Measurements from ENCODE around the gene PLEKHF1. TPM values are rescaled to one million over a fixed set of nuclear protein-coding genes. Genes with fewer than 3 reads are reported as not detected.
"Not testable (repeated sequence)": the region's sequence is repeated elsewhere in the genome, so short reads cannot be mapped to it uniquely, and the experiment has no call there.

Gene PLEKHF1
- total RNA-seq, 2 experiments from 2014 or later: 20.7 to 21.0 TPM

DNA sequence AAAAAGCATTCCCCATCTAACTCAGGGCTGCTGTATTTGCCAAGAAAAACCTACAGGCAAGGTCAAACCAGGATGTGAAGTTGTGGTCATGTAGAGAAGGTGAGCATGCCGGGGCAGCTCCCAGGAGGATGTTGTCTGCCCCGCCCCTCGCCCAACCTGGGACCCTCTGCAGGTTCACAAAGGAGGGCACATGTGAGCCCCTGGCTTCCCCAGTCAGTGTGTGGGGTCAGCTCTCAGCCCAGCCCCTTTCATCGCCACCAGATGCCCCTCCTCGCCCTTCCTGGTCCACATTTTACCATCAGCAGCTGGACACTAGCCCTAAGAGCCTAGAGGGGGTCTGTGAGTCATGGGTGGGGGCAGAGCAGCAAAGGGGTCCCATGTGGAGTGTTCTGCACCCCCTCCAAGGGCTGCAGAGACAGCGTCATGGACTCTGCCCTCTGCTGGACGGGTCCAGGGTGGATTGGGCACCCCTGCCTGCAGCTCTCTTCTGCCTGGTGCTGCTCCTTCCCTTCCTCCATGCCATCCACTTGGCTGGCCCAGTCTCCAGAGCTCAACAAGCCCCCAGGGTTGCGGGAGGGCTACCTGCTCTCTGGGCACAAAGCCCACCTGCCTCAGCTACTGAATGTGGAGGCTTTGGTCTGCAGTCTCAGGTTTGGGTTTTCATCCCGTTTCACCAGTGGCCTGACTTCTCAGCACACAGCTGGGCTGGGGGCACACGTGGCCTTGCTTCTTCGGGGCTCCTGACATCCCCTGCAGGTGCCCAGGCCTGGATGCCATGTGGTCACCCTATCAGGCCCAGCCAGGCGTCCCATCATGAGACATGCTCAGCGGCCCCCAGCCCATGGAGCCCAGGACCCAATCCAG lies 3.7 kb downstream of the PLEKHF1 start:
- Mint-ChIP-seq H3K36me3 (ENCODE audit: low read depth) (peaks cover 47% of the 10 kb centered on the region), H3K4me1 (ENCODE audit: low read depth) (peaks cover 80% of the 10 kb centered on the region), H3K9me3 (no peaks in the 10 kb centered on the region), H3K4me3 (peak overlapping the region; percentile 97), H3K27me3 (ENCODE audit: low read depth) (no peaks in the 10 kb centered on the region), H3K27ac (peak overlapping the region; percentile 96)
- intact Hi-C loops (cut with micrococcal nuclease): loop anchor here (1.0 to 10.0 kb wide), 4 partner anchors 59 to 1874 kb away; partner anchors contain the start of gene UQCRFS1
- no peak for DNase-seq
- CTCF ChIA-PET: interaction anchor here (0.9 to 10.1 kb wide), 10 partner anchors 9 to 60 kb away, joined by 3 to 102 read pairs (median 8); partner anchors contain the start of genes C19orf12 and POP4

DNA sequence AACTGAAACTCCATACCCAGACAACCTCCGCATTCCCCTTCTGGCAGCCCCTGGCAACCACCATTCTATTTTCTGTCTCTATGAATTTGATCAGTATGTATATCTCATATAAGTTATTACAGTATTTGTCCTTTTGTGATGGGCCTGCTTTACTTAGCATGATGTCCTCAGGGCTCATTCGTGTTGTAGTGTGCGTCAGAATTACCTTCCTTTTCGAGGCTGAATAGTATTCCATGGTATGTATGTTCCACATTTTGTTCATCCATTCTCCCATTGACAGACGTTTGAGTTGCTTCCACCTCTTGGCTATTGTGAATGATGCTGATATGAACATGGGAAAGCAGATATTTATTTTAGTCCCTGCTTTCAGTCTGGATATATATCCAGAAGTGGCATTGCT lies 5.0 kb downstream of the PLEKHF1 start:
- intact Hi-C loops (cut with micrococcal nuclease): loop anchor here (2.0 to 5.0 kb wide), 2 partner anchors 47 to 272 kb away; partner anchors contain the start of gene URI1
- no peaks in the 10 kb centered on the region for H3K27me3 Mint-ChIP-seq (ENCODE audit: low read depth)
- DNase-seq: no peak
- CTCF ChIA-PET: no interaction called here
- H3K36me3 Mint-ChIP-seq (ENCODE audit: low read depth): peaks cover 51% of the 10 kb centered on the region
- no peak overlapping the region for H3K4me3 Mint-ChIP-seq
- peak overlapping the region; percentile 96 for H3K27ac Mint-ChIP-seq
- no peaks in the 10 kb centered on the region for H3K9me3 Mint-ChIP-seq
- peaks cover 79% of the 10 kb centered on the region for H3K4me1 Mint-ChIP-seq (ENCODE audit: low read depth)

DNA sequence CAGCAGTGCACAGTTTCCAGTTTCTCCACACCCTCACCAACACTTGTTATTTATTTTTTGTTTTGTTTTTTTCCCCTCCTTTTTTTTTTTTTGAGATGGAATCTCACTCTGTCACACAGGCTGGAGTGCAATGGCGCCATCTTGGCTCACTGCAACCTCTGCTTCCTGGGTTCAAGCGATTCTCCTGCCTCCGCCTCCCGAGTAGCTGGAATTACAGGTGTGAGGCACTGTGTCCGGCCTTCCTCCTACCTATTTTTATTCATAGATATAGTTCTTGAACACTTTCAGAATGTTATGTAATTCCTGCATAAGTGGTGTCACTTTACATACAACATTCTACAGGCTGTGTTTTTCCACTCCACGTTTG lies 5.7 kb downstream of the PLEKHF1 start:
- Mint-ChIP-seq H3K4me3 (peak overlapping the region; percentile 69), H3K4me1 (ENCODE audit: low read depth) (peaks cover 87% of the 10 kb centered on the region), H3K36me3 (ENCODE audit: low read depth) (peaks cover 57% of the 10 kb centered on the region), H3K27ac (peak overlapping the region; percentile 96)
- DNase-seq; H3K27me3 Mint-ChIP-seq (ENCODE audit: low read depth); H3K9me3 Mint-ChIP-seq: not testable (repeated sequence)
- intact Hi-C loops (cut with micrococcal nuclease): loop anchor here (1.0 to 5.0 kb wide), 4 partner anchors 9 to 271 kb away; partner anchors contain the start of gene URI1
- CTCF ChIA-PET: interaction anchor here (1.0 to 3.9 kb wide), 7 partner anchors 10 to 64 kb away, joined by 3 to 34 read pairs (median 10); partner anchors contain the start of gene C19orf12

DNA sequence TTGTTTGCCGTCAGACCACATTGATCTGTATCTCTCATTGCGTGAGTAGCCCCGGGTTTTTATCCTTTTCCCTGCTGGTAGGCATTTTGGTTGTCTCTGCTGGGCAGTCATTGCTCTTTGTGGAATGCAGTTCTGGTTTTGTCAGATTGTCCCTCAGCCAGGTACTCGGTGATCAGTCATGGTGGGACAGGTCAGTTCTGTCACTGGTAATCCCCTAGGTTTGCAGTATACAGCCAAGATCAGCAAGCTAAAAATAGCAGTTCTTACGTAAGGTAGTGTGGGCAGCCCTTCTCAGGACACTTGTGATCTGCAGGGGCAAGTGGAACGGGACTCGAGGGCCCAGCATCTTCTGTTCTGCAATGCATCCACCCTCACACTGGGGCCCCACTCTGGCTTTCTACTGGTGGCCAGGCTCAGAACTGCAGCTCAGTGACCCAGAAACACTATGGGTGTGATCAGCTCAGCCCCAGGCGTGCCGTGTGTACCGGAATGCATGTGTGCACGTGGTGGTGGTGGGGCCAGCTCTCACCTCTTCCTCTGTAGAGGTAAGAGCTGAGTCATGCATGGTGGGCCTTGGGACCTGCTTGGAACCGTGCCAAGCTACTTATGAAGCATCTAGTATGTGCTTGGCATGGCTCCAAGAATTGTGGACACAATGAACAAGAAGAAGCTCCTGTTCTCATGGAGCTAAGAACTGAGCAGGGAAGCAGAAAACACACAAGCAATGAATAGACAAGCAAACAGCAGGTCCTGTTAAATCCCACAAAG lies 6.3 kb downstream of the PLEKHF1 start:
- peak overlapping the region; percentile 96 for H3K27ac Mint-ChIP-seq
- H3K36me3 Mint-ChIP-seq (ENCODE audit: low read depth): peaks cover 56% of the 10 kb centered on the region
- intact Hi-C loops (cut with micrococcal nuclease): loop anchor here (1.0 to 5.0 kb wide), 6 partner anchors 9 to 271 kb away; partner anchors contain the start of genes C19orf12 and URI1
- H3K4me1 Mint-ChIP-seq (ENCODE audit: low read depth): peaks cover 91% of the 10 kb centered on the region
- H3K4me3 Mint-ChIP-seq: peak overlapping the region; percentile 69
- H3K9me3 Mint-ChIP-seq: no peaks in the 10 kb centered on the region
- CTCF ChIA-PET: interaction anchor here (0.6 to 3.9 kb wide), 11 partner anchors 9 to 65 kb away, joined by 3 to 34 read pairs (median 7); partner anchors contain the start of gene C19orf12
- no peaks in the 10 kb centered on the region for H3K27me3 Mint-ChIP-seq (ENCODE audit: low read depth)
- DNase-seq: peak; percentile 96

DNA sequence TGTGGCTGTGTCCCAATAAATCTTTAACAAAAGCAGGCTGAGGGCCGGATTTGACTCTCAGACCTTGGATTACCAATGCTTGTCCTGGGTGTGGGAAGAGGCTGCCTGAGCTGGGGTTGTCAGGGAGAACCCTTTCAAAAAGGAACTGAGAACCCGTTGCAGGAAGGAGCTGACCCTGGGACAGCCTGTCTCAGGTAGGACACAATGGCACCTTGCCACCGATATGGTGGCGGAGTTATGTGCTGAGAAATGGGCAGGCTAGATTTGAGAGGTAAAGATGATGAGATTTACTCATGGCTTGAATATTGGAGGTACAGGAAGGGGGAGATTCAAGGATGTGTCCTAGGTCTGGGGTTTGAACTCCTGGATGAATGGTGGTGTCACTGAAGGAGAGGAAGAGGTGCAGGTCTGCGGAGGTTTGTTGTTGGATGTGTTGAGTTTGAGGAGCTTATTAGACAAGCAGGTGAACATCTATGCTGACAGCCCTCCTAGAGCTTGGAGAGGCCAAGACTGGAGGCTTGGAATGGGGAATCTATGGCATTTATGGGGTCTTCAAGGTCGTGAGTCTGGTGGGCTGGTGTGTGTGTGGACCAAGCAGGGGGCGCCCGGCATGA lies 7.2 kb downstream of the PLEKHF1 start:
- peak overlapping the region; percentile 96 for H3K27ac Mint-ChIP-seq
- H3K9me3 Mint-ChIP-seq: no peaks in the 10 kb centered on the region
- peaks cover 93% of the 10 kb centered on the region for H3K4me1 Mint-ChIP-seq (ENCODE audit: low read depth)
- H3K27me3 Mint-ChIP-seq (ENCODE audit: low read depth): no peaks in the 10 kb centered on the region
- peak overlapping the region; percentile 69 for H3K4me3 Mint-ChIP-seq
- intact Hi-C loops (cut with micrococcal nuclease): loop anchor here (1.0 to 5.0 kb wide), 3 partner anchors 43 to 270 kb away; partner anchors contain the start of genes C19orf12 and URI1
- peak; percentile 36 for DNase-seq
- CTCF ChIA-PET: interaction anchor here (0.9 to 3.9 kb wide), 13 partner anchors 8 to 96 kb away, joined by 3 to 34 read pairs (median 7); partner anchors contain the start of gene C19orf12
- H3K36me3 Mint-ChIP-seq (ENCODE audit: low read depth): peaks cover 48% of the 10 kb centered on the region

DNA sequence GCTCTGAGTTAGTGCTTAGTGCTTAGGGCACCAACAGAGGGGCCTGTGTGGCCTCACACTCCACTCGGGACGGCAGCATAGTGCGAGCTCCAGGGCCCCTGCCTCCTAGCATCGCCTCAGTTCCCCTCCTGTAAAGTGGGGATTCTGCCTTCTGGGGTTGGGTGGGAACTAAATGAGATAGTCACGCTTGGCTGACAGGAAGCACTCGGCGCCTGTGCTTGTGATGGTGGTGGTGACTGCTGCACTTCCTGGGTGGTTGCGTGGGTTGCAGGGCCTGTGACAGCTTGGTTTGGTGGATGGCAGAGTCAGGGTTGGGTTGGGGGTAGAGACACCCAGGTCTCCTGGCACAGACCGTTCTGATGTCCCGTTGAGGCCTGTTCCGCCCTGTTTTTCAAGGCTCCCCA lies 7.7 kb downstream of the PLEKHF1 start:
- Mint-ChIP-seq H3K27ac (peak overlapping the region; percentile 96), H3K4me3 (peak overlapping the region; percentile 69), H3K4me1 (ENCODE audit: low read depth) (peaks cover 92% of the 10 kb centered on the region), H3K36me3 (ENCODE audit: low read depth) (peaks cover 44% of the 10 kb centered on the region), H3K9me3 (no peaks in the 10 kb centered on the region), H3K27me3 (ENCODE audit: low read depth) (no peaks in the 10 kb centered on the region)
- DNase-seq: peak; percentile 93
- CTCF ChIA-PET: interaction anchor here (0.6 to 3.9 kb wide), 9 partner anchors 10 to 409 kb away, joined by 3 to 34 read pairs (median 6); no protein-coding TSS in a partner anchor
- intact Hi-C loops (cut with micrococcal nuclease): loop anchor here (1.0 to 5.0 kb wide), 5 partner anchors 8 to 269 kb away; partner anchors contain the start of genes C19orf12, PLEKHF1 and URI1

DNA sequence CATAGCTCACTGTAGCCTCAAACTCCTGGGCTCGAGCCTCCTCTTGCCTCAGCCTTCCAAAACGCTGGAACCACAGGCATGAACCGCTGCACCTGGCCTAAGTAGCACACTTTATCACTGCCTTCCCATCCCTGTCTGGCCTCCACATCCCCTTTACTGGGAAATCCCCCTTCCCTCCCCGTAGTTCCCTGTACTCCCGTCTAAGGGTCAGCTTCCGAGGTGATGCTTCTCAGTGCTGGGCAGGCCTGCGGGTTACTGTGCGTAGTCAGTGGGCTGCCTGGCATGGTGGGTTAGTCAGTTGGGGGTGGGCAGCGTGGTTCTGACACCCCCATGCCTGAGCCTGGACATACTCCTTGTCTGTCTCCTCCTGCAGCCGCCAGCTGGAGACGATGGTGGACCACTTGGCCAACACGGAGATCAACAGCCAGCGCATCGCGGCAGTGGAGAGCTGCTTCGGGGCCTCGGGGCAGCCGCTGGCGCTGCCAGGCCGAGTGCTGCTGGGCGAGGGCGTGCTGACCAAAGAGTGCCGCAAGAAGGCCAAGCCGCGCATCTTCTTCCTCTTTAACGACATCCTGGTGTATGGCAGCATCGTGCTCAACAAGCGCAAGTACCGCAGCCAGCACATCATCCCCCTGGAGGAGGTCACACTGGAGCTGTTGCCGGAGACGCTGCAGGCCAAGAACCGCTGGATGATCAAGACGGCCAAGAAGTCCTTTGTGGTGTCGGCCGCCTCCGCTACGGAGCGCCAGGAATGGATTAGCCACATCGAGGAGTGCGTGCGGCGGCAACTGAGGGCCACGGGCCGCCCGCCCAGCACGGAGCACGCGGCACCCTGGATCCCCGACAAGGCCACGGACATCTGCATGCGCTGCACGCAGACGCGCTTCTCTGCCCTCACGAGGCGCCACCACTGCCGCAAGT lies 8.4 kb downstream of the PLEKHF1 start:
- H3K27ac Mint-ChIP-seq: peak overlapping the region; percentile 96
- peaks cover 90% of the 10 kb centered on the region for H3K4me1 Mint-ChIP-seq (ENCODE audit: low read depth)

DNA sequence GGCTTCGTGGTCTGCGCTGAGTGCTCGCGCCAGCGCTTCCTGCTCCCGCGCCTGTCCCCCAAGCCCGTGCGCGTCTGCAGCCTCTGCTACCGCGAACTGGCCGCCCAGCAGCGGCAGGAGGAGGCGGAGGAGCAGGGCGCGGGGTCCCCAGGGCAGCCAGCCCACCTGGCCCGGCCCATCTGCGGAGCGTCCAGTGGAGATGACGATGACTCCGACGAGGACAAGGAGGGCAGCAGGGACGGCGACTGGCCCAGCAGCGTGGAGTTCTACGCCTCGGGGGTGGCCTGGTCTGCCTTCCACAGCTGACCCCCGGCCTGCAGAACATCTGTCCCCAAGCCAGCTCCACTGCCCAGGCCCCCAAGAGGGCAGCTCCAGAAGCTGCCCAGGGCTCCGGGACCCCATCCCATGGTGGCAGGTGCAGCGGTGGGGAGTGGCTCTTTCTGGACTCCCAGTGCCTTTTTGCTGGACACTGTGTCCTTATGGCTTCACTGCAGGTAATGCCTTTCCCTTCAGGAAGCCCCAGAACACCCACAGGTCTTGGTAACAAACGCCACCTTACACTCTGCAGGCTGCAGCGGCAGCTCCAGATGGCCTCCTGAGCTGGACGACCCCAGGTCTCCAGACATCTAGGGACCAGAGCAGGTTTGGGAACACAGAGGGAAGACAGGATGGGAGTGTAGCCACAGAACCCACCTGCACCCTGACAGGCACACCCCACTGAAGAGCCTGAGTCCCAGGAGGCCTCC lies 9.3 kb downstream of the PLEKHF1 start:
- no peaks in the 10 kb centered on the region for H3K27me3 Mint-ChIP-seq (ENCODE audit: low read depth)
- DNase-seq: no peak
- CTCF ChIA-PET: interaction anchor here (3.7 to 3.9 kb wide), 2 partner anchors 17 to 64 kb away, joined by 22 to 34 read pairs; no protein-coding TSS in a partner anchor
- H3K9me3 Mint-ChIP-seq: no peaks in the 10 kb centered on the region
- peaks cover 41% of the 10 kb centered on the region for H3K36me3 Mint-ChIP-seq (ENCODE audit: low read depth)
- H3K27ac Mint-ChIP-seq: no peak overlapping the region
- intact Hi-C loops (cut with micrococcal nuclease): loop anchor here (5.0 kb wide), 1 partner anchor 268 kb away; the partner anchor contains the start of gene URI1
- H3K4me3 Mint-ChIP-seq: no peak overlapping the region
- H3K4me1 Mint-ChIP-seq (ENCODE audit: low read depth): peaks cover 83% of the 10 kb centered on the region

More for the DNA sequence above, 8.4 kb downstream of the PLEKHF1 start:
- H3K9me3 Mint-ChIP-seq: no peaks in the 10 kb centered on the region
- no peaks in the 10 kb centered on the region for H3K27me3 Mint-ChIP-seq (ENCODE audit: low read depth)
- H3K4me3 Mint-ChIP-seq: peak overlapping the region; percentile 69
- CTCF ChIA-PET: interaction anchor here (0.6 to 3.9 kb wide), 7 partner anchors 11 to 409 kb away, joined by 3 to 34 read pairs (median 7); no protein-coding TSS in a partner anchor
- intact Hi-C loops (cut with micrococcal nuclease): loop anchor here (1.0 to 5.0 kb wide), 4 partner anchors 8 to 269 kb away; partner anchors contain the start of genes PLEKHF1 and URI1
- no peak for DNase-seq
- H3K36me3 Mint-ChIP-seq (ENCODE audit: low read depth): peaks cover 41% of the 10 kb centered on the region

DNA sequence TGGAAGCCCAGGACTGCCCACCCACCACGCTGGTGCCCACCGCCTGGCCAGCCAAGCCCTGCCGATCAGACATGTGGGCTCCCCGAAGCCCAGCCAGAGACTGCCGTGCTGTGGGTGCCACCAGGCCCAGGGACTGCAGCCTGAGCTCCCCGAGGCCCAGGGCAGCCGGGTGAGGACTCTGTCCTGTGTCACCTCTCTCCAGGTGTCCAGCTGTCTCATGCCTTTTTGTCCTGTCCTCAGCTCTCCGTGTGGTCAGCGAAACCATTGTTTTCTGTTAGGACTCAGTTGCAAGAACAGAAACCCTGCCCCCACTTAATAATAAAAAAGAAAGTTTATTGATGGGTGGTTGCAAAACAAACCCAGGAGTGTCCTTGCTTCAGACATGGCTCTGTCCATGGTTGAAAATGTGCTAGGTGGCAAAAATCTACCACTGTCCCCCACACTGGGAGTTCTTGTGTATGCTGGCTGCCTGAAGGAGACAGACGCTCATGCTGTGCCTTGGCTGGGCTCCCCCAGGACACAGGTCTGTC lies 9.9 kb downstream of the PLEKHF1 start:
- no peaks in the 10 kb centered on the region for H3K27me3 Mint-ChIP-seq (ENCODE audit: low read depth)
- DNase-seq: no peak
- no peak overlapping the region for H3K4me3 Mint-ChIP-seq
- H3K4me1 Mint-ChIP-seq (ENCODE audit: low read depth): peaks cover 82% of the 10 kb centered on the region
- no peaks in the 10 kb centered on the region for H3K9me3 Mint-ChIP-seq
- peak overlapping the region; percentile 67 for H3K27ac Mint-ChIP-seq
- CTCF ChIA-PET: no interaction called here
- intact Hi-C loops (cut with micrococcal nuclease): no loop called here
- peaks cover 35% of the 10 kb centered on the region for H3K36me3 Mint-ChIP-seq (ENCODE audit: low read depth)

DNA sequence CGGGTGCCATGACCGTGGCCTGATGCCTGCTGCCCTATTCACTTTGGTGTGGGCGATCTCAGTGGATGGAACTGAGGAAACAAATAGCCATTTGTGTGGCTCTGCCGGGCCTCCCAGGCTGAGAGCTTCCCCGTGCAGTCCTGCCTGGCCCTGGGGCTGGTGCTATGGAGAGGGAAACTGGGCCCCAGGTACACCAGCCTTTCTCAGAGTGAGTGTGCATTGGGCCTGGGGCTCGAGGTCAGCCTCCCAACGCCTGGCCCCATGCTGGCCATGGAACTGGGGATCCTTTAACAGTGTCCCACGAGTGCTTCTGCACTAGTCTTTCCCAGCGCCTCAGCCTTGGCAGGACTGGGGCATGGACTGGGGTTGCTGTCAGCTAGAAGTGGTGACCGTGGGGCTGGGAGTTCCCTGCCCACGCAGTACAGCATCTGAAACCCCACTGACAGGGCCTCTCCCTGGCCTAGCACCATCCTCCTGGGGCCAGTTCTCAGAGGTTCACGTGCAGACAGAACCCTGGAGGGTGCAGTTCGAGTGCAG lies 10.5 kb downstream of the PLEKHF1 start:
- Mint-ChIP-seq H3K27me3 (ENCODE audit: low read depth) (no peaks in the 10 kb centered on the region), H3K9me3 (no peaks in the 10 kb centered on the region), H3K27ac (peak overlapping the region; percentile 67), H3K4me1 (ENCODE audit: low read depth) (peaks cover 82% of the 10 kb centered on the region), H3K36me3 (ENCODE audit: low read depth) (peaks cover 30% of the 10 kb centered on the region), H3K4me3 (no peak overlapping the region)
- CTCF ChIA-PET: interaction anchor here (1.0 kb wide), 1 partner anchor 15 kb away, joined by 3 read pairs; no protein-coding TSS in a partner anchor
- no peak for DNase-seq
- intact Hi-C loops (cut with micrococcal nuclease): no loop called here
